ENCODE results near the gene VAPB.

Gene VAPB

DNA sequence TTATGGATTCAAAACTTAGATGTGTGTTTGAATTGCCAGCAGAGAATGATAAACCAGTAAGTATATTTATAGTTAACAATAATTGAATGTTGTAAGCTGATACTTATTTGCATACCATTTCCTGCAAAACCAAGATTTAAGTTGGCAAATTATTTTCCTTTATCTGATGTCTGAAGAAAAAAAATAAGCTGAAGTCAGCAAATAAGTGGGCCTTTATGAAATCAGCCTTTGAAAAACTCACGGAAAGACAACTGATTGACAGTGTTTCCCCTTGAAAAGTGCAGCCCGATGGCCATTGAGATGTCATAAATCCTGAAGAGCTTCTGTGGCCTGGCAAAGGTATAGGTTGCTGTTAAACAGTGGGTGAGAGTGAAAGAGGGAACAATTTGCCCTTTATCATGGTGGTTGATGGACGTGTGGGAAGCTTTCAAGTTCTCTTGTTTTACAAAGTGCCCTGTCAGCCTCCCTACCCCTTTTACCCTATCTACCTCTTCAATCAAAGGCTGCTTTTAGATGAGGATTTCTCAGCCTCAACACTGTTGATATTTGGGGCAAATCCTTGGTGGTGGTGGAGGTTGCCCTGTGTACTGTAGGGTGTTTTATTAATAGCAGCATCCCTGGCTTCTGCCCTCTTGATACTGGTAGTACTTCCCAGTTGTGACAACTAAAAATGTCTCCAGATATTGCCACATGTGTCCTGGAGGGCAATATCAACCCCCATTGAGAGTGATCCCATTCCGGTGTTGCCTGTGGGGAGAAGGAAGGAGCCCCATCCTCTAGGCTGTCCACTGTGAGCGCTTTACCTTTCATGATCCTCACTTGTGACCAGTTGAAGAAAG lies 50.2 kb downstream of the VAPB start:
- FAIRE-seq: no peak

DNA sequence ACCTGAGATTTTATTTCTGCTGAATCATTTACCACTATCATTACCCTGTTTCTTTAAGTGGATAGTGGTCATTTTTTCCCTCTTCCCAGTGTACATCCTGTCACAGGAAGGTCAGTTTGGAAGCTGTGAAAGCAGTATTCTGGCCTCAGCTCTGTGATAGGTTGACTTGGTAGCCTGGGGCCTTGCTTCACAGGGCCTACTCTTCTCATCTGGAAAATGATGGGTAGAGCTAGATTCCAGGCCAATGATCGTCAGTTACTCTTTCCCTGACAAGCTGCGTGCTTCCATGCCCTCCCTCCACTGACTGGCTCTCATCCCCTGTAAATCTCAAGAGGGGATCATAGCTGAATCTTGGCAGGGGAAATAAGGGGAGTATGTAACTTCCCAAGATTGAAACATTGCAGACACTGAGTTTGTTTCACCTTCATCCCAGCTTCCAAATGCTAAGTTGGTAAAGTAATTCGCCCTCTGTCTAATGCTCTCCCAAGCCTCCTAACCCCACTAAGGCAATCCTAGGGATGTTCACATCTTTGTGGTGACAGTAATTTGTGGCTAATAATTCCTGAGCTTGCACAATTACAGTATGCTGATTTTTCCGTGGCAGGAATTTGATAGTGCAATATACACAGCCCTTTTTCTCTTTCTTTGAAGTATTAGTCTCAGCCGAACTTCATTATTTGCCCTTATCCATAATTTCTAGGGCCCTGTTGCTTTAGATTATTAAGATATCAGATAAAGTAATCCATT lies 51.2 kb downstream of the VAPB start:
- no peak for FAIRE-seq

DNA sequence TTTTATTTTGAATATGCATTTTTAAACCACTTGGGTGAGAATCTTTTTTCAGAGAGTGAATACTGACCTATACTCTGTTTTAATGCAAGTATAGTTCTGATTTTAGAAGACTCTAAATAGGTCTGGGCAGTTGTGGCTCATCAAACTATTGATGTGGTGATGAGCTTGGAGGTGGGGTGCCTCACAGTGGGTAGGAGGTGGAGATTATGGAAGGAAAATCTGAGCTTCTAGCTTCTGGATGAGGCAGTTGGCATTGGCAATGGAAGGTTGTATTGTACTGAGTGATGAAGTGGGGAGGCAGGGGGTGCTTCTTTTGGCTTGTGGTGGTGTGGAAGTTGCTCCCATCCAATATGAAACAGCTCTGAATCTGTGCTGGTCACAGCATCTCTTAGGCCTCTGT lies 52.7 kb downstream of the VAPB start:
- FAIRE-seq: no peak

DNA sequence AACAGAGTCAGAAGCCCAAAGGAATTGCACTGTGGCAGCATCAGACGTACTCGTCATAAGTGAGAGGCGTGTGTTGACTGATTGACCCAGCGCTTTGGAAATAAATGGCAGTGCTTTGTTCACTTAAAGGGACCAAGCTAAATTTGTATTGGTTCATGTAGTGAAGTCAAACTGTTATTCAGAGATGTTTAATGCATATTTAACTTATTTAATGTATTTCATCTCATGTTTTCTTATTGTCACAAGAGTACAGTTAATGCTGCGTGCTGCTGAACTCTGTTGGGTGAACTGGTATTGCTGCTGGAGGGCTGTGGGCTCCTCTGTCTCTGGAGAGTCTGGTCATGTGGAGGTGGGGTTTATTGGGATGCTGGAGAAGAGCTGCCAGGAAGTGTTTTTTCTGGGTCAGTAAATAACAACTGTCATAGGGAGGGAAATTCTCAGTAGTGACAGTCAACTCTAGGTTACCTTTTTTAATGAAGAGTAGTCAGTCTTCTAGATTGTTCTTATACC lies 55.8 kb downstream of the VAPB start:
- FAIRE-seq: no peak

DNA sequence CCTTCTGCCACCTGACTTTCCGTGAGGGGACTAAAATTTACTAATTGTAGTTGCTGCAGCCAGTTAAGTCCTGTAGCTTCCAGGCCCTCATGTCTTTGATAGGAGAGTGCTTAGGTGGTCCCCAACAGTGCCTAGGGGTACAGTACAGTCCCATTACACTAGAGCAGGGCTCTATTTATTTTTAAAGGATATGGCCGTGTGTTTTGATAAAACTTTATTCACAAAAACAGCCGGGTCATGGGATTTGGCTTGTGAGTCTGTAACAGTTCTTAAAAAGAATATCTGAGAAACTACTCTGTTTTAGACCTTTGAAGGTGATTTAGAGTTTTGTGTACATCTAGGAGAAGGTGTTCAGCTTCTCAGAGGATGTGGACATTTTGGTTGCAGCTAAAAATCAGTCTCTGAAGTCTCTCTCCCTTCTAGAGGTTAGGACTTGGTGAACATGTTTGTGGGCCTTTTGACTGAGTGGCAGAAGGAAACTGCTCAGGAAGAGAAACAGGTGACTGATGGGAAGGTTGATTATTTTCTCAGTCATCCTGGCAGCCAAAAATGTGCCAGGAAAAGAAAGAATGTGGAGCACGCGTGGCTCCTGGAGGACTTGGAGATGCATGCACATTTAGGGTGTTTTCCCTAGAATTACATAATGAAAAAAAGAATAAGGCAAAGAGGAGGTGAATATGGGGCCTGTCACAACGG lies 57.4 kb downstream of the VAPB start:
- no peak for FAIRE-seq

DNA sequence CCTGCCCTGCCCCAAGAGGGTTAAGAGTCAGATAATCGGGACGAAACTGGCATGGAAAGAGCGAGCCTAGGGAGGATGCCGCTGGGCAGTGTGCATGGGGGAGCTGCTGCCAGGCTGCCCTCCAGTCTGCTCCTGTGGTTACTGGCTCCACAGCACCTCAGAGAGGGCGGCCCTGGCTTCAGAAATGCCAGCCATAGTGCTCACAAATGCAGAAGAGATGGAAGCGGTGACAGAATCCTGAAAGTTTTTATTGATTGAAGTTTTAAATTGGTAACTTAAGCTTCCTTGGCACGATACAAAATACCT lies 57.9 kb downstream of the VAPB start:
- no peak for FAIRE-seq

DNA sequence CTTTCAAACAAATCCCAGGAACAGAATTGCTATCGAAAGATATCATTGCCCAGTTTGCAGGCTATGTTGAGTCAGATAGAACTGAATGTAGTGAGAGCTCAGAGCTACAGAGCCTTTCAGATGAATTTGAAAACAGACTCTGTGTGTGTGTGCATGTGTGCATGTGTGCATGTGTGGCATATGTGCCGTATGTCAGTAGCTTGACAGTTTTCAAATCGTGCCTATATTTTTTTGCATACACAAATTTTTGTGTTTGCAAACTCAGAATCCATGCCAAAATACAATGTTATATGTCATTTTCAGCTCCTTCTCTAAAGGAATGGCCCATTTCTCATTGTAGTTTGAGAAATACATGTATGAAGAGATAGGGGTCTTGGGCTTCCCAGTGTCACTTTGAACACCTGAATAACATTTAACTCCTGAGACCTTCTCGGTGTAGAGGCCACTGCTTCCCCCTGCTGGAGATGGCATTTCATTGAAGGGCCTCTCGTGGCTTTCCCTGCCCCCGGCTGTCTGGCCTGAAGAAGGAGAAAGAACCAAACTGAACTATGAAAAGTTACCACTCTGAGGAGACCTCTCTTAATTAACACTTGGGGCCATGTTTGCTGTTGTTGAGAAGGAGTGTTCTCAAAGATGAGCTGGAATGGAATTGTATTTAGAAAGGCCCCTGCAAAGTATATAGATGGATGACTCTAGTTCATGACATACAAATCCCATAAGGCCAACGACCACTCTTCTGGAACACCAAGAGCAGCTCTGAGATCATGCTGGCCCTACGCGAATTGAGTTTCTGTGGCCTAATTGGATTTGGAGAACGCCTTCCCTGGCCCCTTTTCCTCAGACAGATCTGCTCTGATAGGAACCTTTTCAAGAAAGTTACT lies 58.7 kb downstream of the VAPB start:
- no peak for FAIRE-seq

DNA sequence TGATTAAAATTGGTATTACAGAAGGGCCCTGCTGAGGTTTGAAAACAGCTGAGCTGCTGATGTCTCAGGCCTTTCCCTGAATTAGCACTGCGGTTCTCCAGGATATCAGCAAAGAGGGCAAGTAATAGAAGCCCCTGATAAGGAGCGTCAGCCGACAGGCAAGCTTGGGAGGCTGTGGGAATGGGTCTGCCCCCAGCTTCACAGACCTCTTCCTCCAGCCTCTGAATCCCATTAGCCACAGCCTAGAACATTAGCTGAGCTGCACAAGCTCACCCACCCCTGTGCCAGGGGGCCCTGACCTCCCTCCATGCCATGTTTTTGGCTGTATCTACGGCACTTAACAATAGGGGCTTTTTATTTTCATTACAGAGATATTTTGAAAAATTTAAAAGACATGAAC lies 59.9 kb downstream of the VAPB start:
- FAIRE-seq: no peak

DNA sequence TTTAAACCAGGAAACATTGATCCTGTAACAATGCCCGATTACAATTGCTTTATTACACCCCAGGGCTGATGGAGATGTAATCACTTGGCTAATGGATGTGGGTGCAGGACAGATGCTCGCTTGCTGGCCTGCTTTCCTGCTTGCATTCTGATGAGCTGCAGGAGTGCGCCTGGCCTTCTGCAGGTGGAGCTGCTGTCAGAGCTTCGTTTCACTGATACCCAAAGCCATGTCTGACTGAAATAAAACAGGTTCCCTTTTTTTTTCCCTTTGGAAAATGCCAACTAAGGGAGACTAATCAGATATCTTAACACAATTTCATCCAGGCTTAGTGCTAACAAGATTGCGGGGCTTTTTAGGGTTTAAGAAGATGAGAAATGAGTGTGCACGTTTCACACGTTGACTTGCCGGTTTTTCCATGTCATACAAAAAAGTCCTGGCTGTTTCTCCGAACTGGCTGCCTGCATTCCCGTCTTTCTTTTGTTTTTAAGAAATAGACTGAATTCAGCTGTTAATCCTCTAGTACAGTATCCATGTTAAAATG lies 60.7 kb downstream of the VAPB start:
- no peak for FAIRE-seq

DNA sequence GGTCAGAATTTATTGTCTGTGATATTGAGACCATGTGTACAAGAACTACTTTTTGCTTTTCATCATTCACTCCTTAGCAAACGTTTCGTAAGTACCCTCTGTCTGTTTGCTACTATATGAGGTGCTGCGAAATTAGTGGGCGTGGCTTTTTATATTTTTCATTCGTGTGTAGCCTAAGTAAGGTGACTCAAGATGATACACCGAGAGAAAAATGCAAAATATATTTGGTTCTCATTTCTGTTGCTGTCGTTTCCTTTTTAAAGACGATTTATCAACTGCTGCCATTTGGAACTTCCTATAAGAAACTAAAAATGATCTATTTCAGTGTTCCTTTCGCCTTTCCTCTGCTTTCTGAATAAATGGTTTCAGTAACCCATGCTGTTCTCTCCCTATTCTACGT lies 61.2 kb downstream of the VAPB start:
- no peak for FAIRE-seq

DNA sequence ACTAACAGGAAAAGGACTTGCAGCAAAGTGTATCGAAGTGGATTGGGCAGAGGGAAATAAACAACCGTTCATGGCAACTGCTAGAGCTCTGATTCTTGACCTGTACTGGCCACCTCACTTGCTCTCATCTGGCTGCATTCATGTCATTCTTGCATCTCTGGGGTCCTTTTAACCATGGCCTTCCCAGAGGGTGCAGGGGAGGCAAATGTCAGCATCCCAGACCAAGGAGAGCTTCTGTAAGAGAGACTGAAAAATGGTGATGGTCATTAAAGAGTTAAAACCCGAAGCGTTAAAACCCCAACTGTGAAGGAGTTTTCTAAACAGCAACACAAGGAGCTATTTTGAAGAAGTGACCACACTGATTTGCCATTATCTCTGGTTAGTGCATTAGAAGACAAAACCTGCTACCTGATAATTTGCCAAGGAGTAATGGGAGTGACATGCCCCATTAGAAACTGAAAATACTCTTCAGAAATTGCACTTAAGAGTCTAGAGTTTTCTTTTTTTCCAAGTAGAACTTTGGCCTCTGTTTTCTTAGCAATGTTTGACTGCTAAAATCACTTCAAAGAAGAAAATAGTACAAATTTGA lies 63.7 kb downstream of the VAPB start:
- no peak for FAIRE-seq

DNA sequence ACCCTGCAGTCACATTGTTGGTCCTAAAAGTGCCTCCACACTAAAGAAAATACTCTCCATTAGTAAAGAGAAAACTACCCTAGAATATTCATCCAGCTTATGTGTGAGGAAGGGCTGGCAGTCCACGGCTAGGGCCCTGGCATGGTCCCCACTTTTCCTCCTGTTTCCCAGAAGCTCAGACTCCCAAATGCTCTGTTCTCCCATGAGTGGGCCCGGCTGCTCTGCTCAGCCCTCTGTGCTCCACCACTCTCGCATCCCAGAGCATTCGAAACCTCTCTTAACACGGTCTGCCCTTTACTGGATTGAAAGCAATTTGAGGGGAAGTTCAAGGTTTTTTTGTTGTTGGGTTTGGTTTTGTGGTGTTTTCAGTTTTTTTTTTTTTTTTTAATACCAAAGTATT lies 64.4 kb downstream of the VAPB start:
- FAIRE-seq: no peak

DNA sequence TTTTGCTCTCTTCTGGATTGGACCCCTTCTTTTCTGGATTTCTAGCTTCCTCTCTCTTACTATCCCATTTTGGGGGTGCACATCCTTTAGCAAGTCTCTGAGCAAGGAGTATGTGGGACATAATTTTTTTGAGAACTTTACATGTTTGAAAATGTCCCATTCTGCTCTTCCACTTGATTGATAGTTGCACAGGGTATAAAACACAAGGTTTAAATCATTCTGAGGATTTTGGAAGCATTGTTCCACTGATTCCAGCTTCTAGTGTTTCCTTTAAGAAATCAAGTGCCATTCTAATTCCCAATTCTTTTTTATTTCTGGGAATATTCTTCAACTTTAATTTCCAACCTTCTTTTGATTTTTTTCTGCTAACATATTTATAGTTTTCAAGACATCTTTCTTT lies 65.4 kb downstream of the VAPB start:
- FAIRE-seq: no peak

DNA sequence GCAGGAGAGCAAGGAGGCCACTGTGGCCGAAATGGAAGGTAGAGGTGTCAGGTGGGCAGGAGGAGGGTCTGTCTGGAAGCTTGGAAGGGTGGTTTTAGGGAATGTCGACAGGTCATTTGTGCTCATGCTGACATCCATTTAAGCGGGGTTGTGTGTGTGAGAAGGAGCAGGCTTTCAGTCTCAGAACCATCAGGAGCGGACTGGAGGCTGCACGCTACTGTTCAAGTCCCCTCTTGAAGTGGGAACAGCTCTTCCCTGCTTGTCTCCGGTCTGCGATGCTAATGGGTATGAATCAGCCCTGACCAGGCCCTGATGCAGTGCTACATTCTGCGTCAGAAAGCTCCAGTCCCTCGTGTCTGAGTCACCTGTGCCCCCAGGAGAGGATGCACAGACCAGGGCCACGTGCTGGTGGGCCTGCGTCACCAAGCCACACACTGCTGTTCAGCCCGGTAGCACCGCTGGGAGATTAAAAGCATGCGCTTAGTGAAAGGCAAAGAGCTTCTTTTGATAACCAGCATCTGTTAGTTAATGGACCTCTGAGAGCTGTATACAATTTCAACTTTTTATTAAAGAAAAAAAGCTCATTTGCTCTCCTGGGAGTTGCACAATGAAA lies 68.2 kb downstream of the VAPB start:
- no peak for FAIRE-seq

DNA sequence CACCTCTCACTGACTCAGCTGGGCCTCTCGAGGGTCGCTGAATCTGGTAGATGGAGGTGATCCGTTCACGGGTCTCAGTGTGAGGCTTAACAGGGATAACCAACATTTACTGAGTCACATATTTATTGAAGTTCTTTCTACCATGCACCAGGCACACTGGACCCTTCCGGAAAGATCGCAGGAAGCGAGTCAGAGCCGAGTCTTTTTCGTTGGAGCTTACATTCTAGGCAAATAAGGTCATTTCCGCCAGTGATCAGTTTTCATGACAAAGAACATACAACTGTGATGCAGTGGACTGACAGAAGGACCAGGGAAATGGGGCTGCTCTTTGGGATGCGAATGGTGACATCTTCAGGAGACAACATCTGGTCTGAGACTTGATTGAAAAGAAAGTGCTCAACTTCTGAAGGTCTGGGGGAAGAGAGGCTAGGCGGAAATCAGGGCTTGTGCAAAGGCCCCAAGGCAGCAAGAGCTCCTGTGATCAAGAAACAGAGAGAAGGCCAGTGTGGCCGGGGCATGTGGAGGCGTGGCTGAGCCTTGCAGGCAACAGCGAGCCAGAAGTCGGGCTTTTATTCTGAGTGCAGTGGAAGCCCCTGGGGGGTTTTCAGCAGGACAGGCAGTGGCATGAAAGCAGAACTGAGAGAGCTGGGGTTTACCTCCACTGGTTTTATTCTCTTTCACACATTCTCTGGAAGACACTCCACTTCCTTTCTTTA lies 69.5 kb downstream of the VAPB start:
- FAIRE-seq: no peak

DNA sequence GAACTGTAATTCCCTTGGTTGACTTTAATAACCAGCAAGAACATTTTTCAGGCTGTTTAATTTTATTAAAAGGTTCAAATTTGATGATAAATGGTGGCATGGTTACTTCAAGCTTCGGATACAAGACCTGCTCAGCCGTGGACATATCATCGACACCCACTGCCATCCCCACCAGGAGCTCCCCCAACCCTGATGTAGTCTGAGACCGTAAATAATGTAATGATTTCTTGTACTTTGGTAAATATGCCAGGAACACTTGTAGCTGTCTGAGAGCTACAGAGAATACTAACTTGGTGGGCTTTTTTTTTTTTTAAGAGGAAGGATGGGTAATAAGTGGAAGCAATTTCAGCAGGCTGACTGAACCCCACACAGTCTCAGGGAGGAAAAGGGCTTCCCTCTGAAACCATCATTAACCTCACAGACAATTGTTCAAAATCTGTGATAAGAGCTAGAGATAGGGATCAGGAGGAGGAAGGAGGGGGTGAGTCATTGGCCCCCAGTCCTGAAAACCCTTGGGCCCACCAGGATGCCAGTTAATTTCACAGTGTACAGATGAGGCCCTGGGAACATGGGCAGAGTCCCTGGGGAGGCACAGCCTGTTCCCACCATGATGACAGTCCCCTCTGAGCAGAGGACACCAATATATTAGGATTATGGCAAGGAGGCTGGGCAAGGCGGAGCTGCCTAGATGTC lies 70.2 kb downstream of the VAPB start:
- FAIRE-seq: no peak

DNA sequence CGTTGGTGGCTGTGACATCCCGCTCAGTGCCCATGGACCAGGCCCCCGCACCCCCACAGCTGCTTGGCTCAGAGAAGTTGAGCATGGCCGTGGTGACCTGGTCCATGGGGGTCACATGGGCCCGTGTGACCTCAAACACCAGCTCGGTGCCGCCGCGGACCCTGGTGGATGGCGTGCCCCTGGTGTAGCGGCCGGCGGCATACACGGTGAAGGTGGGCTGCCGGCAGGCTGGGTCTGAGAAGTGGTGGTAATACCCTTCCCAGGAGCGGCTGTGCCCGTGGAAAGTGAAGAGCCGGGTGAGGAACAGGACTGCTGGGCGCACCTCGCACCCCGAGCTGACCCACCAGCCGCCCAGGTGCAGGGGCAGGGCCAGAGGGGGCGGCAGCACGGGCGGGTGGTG lies 72.1 kb downstream of the VAPB start:
- no peak for FAIRE-seq

DNA sequence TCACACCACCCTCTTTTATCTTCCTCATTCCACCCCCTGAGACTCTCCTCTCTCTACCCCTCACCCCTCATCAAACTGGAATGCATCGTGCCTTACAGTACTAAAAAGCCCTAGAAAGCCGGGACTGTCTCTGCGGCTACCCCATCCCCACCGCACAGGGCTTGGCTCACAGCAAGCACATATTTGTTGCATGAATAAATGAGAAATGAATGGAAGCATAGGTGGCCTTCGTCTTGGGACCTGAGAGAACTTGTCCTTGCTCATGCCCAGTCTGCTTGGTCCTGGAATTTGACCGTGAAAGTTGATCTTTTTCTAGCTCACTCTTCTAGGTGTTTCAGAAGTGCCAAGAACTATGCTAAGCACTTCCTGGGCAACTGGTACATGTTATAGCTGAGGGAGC lies 72.9 kb downstream of the VAPB start:
- FAIRE-seq: no peak

DNA sequence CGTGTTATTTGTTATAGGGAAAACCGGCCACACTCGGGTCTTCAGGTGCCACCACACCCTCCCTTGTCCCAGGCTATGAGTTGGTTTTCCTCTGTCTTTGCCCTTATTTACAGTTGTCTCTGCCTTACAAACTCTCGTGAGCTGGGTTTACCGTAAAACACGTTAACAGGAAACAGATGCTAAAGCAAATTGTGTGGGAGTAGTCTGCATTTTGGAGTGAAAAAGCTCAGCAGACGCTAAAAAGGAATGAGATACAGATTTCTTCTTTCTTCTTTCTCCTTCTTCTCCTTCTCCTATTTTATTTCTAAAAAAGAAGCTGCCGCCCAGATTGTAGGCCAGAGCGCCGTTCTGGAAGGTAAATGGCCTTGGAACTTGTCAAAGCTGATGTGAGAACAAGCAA lies 74.2 kb downstream of the VAPB start:
- no peak for FAIRE-seq

DNA sequence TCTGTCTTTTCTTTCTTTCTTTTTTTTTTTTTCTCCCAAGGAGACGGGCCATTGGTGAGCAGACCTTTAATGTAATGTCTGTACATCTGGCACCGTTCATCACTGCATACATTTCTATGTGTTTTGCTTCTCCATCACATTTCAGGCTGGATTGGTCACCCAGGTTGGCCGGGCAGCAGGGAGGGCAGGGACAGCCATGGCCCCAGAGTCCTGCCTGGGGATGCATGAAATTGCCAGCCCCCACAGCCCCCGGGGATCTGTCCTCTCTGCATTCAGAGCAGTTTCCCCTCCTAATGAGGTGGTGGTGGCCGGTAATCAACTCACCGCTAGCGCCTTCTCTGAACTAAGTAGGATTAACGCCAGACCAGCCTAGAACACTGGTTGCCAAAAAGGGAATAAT lies 75.8 kb downstream of the VAPB start:
- FAIRE-seq: no peak
